ENCODE measurements around the gene SPRR2B.

GRCh38 chr1:153057375-153057774 lies 14.0 kb downstream of the SPRR2B start, which contains the start of gene SPRR2A:
- TF ChIP-seq ZNF777 (CRISPR knock-in tag; IDR thresholded peaks at IDR 0.05) (no peak), SRY (CRISPR knock-in tag; IDR thresholded peaks at IDR 0.05) (no peak), ZBTB1 (CRISPR knock-in tag; IDR thresholded peaks at IDR 0.05; ENCODE audit: borderline replicate concordance) (no peak), REST (IDR thresholded peaks at IDR 0.05; ENCODE audit: borderline replicate concordance in 1 of 2, low read depth in 1 of 2, low read length in 2 of 2) (no peak), MXD4 (CRISPR knock-in tag; IDR thresholded peaks at IDR 0.05) (no peak), ZNF121 (CRISPR knock-in tag; IDR thresholded peaks at IDR 0.05) (no peak), PTBP1 (IDR thresholded peaks at IDR 0.05; ENCODE audit: low read depth, low read length, poor library complexity, severe bottlenecking) (no peak), CREB1 (IDR thresholded peaks at IDR 0.05) (no peak), CREB1 (CRISPR knock-in tag; IDR thresholded peaks at IDR 0.05) (no peak)
- TF ChIP-seq, protein P1, sequence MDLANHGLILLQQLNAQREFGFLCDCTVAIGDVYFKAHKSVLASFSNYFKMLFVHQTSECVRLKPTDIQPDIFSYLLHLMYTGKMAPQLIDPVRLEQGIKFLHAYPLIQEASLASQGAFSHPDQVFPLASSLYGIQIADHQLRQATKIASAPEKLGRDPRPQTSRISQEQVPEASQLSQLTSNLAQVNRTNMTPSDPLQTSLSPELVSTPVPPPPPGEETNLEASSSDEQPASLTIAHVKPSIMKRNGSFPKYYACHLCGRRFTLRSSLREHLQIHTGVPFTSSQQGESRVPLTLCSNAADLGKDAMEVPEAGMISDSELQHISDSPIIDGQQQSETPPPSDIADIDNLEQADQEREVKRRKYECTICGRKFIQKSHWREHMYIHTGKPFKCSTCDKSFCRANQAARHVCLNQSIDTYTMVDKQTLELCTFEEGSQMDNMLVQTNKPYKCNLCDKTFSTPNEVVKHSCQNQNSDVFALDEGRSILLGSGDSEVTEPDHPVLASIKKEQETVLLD (CRISPR knock-in tag; IDR thresholded peaks at IDR 0.05; ENCODE audit: low read depth): no peak
- TF ChIP-seq, protein P2, sequence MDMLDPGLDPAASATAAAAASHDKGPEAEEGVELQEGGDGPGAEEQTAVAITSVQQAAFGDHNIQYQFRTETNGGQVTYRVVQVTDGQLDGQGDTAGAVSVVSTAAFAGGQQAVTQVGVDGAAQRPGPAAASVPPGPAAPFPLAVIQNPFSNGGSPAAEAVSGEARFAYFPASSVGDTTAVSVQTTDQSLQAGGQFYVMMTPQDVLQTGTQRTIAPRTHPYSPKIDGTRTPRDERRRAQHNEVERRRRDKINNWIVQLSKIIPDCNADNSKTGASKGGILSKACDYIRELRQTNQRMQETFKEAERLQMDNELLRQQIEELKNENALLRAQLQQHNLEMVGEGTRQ (IDR thresholded peaks at IDR 0.05; ENCODE audit: low read depth, low read length): no peak
- TF ChIP-seq, protein P2 (CRISPR knock-in tag; IDR thresholded peaks at IDR 0.05; ENCODE audit: borderline replicate concordance): no peak

Data from HepG2 (cell line).